ENCODE data around the gene LTN1.

Gene LTN1

DNA sequence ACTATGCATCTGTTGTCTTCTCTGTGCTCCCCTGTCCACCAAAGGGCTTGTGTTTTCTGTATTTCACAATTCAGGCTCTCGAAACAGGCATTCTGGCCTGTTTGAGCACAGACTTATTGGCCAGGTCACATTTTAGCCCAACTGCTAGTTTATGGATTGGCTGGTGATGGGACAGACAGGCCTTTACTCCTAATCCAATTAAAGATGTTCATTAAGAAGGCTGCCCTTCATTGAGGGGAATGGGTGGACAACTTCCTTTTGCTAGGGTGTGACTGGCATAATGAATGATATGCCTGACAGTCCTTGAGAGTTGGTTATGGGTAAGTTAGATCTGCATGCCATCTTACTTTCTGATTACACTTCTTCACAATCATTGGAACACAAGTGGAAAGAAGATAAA lies 86.4 kb downstream of the LTN1 start:
- no peaks in the 10 kb centered on the region for H3K36me3 ChIP-seq (ENCODE audit: insufficient read depth, low read length)
- no peak overlapping the region for H3K4me3 ChIP-seq (ENCODE audit: low read depth, low read length)
- no peaks in the 10 kb centered on the region for H3K79me2 ChIP-seq (ENCODE audit: control insufficient read depth, insufficient read depth, low read length, unreplicated experiment)
- H3K27me3 ChIP-seq (ENCODE audit: insufficient read depth, low read length) = no peaks in the 10 kb centered on the region
- H3K27ac ChIP-seq (ENCODE audit: low read depth, low read length) = no peak overlapping the region
- no peaks in the 10 kb centered on the region for H3K4me1 ChIP-seq (ENCODE audit: control insufficient read depth, insufficient read depth, low read length, unreplicated experiment)
- no peak overlapping the region for H2AFZ ChIP-seq (ENCODE audit: low read length, unreplicated experiment)

DNA sequence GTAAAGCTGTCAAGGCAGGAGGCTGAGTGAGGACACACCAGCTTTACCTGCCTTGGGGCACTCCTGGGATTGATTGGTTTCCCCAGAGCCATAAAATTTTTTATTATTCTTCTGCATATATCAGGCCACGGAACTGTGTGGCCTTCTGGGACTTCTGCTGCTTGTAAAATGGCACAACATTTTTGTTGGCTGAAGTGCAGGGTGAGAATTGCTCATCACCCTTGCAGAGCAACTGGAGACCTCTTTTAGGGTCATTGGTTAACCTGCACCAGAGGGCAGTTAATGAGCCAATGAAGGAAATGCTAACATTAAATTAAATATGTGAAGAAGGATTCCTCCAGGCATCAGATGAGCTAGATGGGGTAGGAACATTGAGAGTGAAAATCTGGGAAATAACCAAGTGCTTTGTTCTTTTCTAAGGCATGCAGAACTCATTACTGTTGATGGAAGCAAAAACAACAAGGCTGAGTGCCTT lies 87.7 kb downstream of the LTN1 start:
- Histone ChIP-seq H3K27ac (ENCODE audit: low read depth, low read length) (no peak overlapping the region), H3K36me3 (ENCODE audit: insufficient read depth, low read length) (no peaks in the 10 kb centered on the region)

DNA sequence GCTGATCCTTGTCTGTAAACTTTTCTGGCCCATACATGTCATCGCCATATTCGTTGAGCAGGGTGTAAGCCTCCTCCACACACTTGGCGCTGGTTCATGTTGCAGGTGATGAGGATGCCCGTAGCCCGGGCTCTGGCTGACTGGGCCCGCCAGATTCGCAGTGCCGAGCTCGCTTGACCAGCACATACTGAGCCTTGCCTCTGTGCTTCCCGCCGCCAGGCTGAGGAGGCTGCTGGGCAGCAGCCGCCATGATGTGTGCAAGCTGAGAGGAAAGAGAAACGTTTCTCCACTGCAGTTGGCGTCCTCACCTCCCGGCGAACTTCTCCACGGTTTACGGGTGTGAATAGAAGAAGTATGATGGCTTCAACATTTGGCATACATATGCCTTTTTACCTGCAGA lies 89.2 kb downstream of the LTN1 start:
- Histone ChIP-seq H3K36me3 (ENCODE audit: insufficient read depth, low read length) (no peaks in the 10 kb centered on the region), H3K79me2 (ENCODE audit: control insufficient read depth, insufficient read depth, low read length, unreplicated experiment) (no peaks in the 10 kb centered on the region), H3K27me3 (ENCODE audit: insufficient read depth, low read length) (no peaks in the 10 kb centered on the region), H3K4me3 (ENCODE audit: low read depth, low read length) (no peak overlapping the region), H2AFZ (ENCODE audit: low read length, unreplicated experiment) (no peak overlapping the region), H3K27ac (ENCODE audit: low read depth, low read length) (no peak overlapping the region), H3K4me1 (ENCODE audit: control insufficient read depth, insufficient read depth, low read length, unreplicated experiment) (peaks cover 12% of the 10 kb centered on the region)

More for the DNA sequence above, 87.7 kb downstream of the LTN1 start:
- Histone ChIP-seq H2AFZ (ENCODE audit: low read length, unreplicated experiment) (no peak overlapping the region), H3K79me2 (ENCODE audit: control insufficient read depth, insufficient read depth, low read length, unreplicated experiment) (no peaks in the 10 kb centered on the region), H3K4me1 (ENCODE audit: control insufficient read depth, insufficient read depth, low read length, unreplicated experiment) (no peaks in the 10 kb centered on the region), H3K4me3 (ENCODE audit: low read depth, low read length) (no peak overlapping the region), H3K27me3 (ENCODE audit: insufficient read depth, low read length) (no peaks in the 10 kb centered on the region)

DNA sequence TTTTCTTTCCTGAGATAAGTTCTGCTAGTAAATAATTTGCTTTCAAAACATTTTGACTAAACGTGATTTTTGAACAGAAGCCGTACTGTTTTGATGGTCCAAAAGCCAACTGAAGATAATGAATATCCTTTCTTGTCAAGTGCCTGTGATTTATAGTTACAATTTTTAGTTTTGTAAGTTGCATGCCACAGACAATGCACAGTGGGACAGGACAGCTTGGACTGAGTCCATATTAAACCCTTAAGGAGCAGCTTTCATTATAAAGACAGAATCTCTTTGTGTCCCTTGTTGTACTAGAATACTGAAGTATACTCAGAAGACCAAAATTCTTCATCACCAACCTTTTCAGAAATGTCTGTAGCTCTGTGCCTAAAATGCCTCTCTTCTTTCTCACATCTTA lies 92.2 kb downstream of the LTN1 start:
- Histone ChIP-seq H3K27ac (ENCODE audit: low read depth, low read length) (no peak overlapping the region), H3K4me3 (ENCODE audit: low read depth, low read length) (no peak overlapping the region), H3K27me3 (ENCODE audit: insufficient read depth, low read length) (no peaks in the 10 kb centered on the region), H3K4me1 (ENCODE audit: control insufficient read depth, insufficient read depth, low read length, unreplicated experiment) (peaks cover 12% of the 10 kb centered on the region), H3K36me3 (ENCODE audit: insufficient read depth, low read length) (no peaks in the 10 kb centered on the region), H3K79me2 (ENCODE audit: control insufficient read depth, insufficient read depth, low read length, unreplicated experiment) (no peaks in the 10 kb centered on the region), H2AFZ (ENCODE audit: low read length, unreplicated experiment) (no peak overlapping the region)

DNA sequence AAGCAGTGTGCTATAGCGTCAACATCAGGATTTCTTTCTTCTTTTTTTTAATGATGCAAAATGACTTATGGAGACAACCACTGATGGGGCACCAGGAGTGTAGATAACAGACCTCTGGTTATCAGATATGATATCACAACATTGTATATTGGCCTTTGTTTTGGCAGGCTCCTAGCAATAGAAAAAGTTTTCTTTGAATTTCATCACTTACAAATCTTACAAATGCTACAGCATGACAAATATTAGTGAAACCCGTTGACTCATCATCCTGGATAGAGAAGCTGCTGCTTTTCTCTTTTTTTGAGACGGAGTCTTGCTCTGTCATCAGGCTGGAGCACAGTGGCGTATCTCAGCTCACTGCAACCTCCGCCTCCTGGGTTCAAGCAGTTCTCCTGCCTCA lies 92.9 kb downstream of the LTN1 start:
- H3K27ac ChIP-seq (ENCODE audit: low read depth, low read length) = peak overlapping the region; percentile 42
- no peak overlapping the region for H3K4me3 ChIP-seq (ENCODE audit: low read depth, low read length)
- no peaks in the 10 kb centered on the region for H3K36me3 ChIP-seq (ENCODE audit: insufficient read depth, low read length)
- no peaks in the 10 kb centered on the region for H3K27me3 ChIP-seq (ENCODE audit: insufficient read depth, low read length)
- peaks cover 12% of the 10 kb centered on the region for H3K4me1 ChIP-seq (ENCODE audit: control insufficient read depth, insufficient read depth, low read length, unreplicated experiment)
- peak overlapping the region; percentile 35 for H2AFZ ChIP-seq (ENCODE audit: low read length, unreplicated experiment)
- H3K79me2 ChIP-seq (ENCODE audit: control insufficient read depth, insufficient read depth, low read length, unreplicated experiment) = no peaks in the 10 kb centered on the region

DNA sequence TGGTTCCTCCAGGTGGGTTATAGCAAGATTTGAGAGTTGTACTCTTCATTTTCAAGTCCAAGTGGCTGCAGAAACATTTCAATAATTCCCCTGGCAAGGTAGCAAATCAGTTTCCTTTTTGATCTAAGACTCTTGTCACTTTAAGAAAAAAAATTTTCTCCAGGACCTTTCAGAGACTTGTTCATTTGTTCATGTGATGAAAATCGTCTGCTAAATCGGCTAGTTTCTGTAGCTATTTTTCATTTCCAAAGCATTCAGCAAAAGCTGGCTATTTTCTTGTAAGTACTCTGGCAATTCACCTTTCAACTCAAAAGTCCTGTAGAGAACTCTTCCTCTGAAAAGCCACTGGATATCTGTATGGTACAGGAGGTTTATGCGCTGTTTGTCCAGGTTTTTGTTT lies 93.5 kb downstream of the LTN1 start:
- Histone ChIP-seq H3K27ac (ENCODE audit: low read depth, low read length) (peak overlapping the region; percentile 42), H3K4me1 (ENCODE audit: control insufficient read depth, insufficient read depth, low read length, unreplicated experiment) (peaks cover 12% of the 10 kb centered on the region), H3K36me3 (ENCODE audit: insufficient read depth, low read length) (no peaks in the 10 kb centered on the region), H2AFZ (ENCODE audit: low read length, unreplicated experiment) (peak overlapping the region; percentile 35), H3K79me2 (ENCODE audit: control insufficient read depth, insufficient read depth, low read length, unreplicated experiment) (no peaks in the 10 kb centered on the region), H3K27me3 (ENCODE audit: insufficient read depth, low read length) (no peaks in the 10 kb centered on the region), H3K4me3 (ENCODE audit: low read depth, low read length) (peak overlapping the region; percentile 16; the same call in 1 of the 2 replicates)

DNA sequence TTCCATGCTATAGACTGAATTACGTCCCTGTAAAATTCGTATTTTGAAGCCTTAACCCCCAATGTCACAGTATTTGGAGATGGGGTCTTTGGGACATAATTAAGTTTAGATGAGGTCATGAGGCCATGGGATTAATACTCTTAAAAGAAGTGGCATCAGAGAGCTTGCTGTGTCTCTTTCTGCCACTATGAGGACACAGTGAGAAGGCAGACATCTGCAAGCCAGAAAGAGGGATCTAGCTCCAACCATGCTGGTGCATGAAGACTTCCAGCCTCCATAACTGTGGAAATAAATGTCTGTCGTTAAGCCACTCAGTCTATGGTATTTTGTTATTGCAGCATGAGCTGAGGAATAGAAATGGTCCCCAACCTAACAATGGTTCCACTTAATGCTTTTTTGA lies 99.0 kb downstream of the LTN1 start:
- peaks cover 1% of the 10 kb centered on the region for H3K4me1 ChIP-seq (ENCODE audit: control insufficient read depth, insufficient read depth, low read length, unreplicated experiment)
- no peak overlapping the region for H3K27ac ChIP-seq (ENCODE audit: low read depth, low read length)
- no peaks in the 10 kb centered on the region for H3K36me3 ChIP-seq (ENCODE audit: insufficient read depth, low read length)
- no peaks in the 10 kb centered on the region for H3K27me3 ChIP-seq (ENCODE audit: insufficient read depth, low read length)
- H3K4me3 ChIP-seq (ENCODE audit: low read depth, low read length) = no peak overlapping the region
- no peak overlapping the region for H2AFZ ChIP-seq (ENCODE audit: low read length, unreplicated experiment)
- H3K79me2 ChIP-seq (ENCODE audit: control insufficient read depth, insufficient read depth, low read length, unreplicated experiment) = no peaks in the 10 kb centered on the region

DNA sequence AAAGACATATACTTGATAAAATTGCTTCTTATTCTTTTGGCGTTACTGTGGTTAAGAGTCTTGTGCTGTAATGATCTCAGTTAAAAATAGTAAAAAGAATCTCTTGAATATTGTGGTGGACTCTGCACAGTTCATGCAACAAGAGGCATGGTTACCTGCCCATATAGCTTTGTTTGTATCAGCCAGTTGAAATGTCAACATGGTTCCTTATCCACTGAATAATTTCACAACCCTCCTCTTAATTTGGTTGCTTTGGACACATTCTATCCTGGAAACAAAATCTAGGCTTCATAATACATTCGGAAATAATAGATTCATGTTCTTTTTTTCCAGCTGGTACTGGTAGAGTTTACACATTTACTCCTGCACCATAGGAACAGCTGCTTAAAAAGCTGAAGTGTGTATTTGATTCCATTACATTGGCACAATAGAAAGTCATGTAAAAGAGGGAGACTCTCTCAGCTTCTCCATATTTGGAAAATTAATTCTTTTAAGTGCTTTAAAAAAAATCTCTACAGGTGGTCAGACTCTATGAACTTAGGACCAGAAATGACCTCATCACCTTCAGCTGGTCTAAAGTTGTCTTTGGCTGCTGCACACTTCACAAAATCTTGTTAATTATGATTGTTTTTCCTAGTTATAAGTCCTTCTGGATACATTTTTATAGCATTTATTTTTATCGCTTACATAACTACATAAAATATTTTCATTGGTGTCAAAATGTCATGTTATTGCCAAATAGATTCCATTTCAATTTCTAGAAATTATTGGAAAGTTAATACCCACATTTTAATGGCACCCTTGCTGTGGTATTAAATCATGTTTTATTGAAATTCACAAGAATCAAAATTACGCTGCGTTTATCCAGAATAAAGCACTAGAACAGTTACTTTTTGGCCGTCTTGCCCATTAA lies 100.2 kb downstream of the LTN1 start:
- H3K4me3 ChIP-seq (ENCODE audit: low read depth, low read length) = no peak overlapping the region
- no peaks in the 10 kb centered on the region for H3K36me3 ChIP-seq (ENCODE audit: insufficient read depth, low read length)
- H3K27me3 ChIP-seq (ENCODE audit: insufficient read depth, low read length) = no peaks in the 10 kb centered on the region
- no peaks in the 10 kb centered on the region for H3K4me1 ChIP-seq (ENCODE audit: control insufficient read depth, insufficient read depth, low read length, unreplicated experiment)
- H3K79me2 ChIP-seq (ENCODE audit: control insufficient read depth, insufficient read depth, low read length, unreplicated experiment) = no peaks in the 10 kb centered on the region
- H2AFZ ChIP-seq (ENCODE audit: low read length, unreplicated experiment) = no peak overlapping the region
- H3K27ac ChIP-seq (ENCODE audit: low read depth, low read length) = no peak overlapping the region

DNA sequence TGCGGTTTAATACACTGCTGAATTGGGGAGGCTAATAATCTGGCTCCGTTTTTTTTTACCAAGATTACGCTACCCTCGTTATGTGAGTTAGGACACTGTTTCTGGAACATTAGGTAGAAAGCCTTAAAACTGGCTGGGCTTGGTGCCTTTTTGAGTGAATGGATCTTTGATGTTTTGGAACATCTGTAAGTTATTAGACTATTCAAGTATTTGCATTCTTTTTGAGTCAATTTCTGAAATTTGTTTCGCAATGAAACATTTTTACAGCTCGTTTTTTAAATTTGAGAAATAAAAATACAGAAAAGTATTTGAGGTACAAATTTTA lies 106.9 kb downstream of the LTN1 start:
- Histone ChIP-seq H3K27ac (ENCODE audit: low read depth, low read length) (peak overlapping the region; percentile 84), H3K4me3 (ENCODE audit: low read depth, low read length) (peak overlapping the region; percentile 80), H2AFZ (ENCODE audit: low read length, unreplicated experiment) (peak overlapping the region; percentile 76), H3K27me3 (ENCODE audit: insufficient read depth, low read length) (no peaks in the 10 kb centered on the region), H3K79me2 (ENCODE audit: control insufficient read depth, insufficient read depth, low read length, unreplicated experiment) (no peaks in the 10 kb centered on the region), H3K36me3 (ENCODE audit: insufficient read depth, low read length) (peaks cover 12% of the 10 kb centered on the region; the same call in 1 of the 2 replicates), H3K4me1 (ENCODE audit: control insufficient read depth, insufficient read depth, low read length, unreplicated experiment) (peaks cover 7% of the 10 kb centered on the region)

DNA sequence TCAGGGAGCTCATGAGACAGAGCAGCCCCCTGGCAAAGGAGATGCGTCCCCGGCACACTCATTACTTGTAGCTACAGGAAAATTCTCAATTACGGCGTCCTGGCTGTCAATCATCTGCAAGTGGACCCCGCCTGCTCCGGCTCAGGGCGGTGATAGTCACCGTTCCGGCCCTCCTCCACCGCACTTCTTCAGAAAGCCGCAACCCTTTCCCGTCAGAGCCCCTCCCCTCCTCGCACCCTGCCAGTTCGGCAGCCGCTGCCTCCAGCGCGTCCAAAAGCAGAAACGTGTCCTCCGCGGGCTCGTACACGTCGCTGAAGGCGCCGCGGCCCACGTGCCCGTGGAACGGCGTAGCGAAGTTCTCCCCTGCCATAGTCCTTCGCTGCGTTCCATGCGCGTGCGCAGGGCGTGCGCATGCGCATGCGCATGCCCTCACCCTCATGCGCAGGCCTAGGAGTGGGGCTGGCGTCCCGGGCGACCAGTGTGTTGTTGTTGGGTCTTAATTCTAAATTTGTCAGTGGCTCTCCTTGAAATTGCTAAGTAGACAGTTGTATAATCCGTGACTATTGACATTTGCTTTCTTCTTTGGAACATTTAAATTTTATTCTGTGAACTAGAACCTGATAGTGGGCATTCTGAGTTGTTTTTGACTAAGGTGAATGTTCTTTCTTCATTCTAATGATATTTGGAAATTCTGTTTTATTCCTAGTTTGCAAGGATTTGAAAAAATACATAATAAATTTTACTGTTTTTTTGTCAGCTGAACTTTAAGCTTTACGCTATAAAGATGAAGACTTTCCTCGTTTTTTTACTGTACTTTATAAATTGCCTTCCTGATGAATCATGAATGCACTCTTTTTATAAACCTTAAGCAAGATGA lies 107.5 kb downstream of the LTN1 start:
- peaks cover 12% of the 10 kb centered on the region; the same call in 1 of the 2 replicates for H3K36me3 ChIP-seq (ENCODE audit: insufficient read depth, low read length)

More for the DNA sequence above, 107.5 kb downstream of the LTN1 start:
- peak overlapping the region; percentile 76 for H2AFZ ChIP-seq (ENCODE audit: low read length, unreplicated experiment)
- H3K4me3 ChIP-seq (ENCODE audit: low read depth, low read length) = peak overlapping the region; percentile 80
- H3K79me2 ChIP-seq (ENCODE audit: control insufficient read depth, insufficient read depth, low read length, unreplicated experiment) = no peaks in the 10 kb centered on the region
- H3K4me1 ChIP-seq (ENCODE audit: control insufficient read depth, insufficient read depth, low read length, unreplicated experiment) = peaks cover 7% of the 10 kb centered on the region
- H3K27me3 ChIP-seq (ENCODE audit: insufficient read depth, low read length) = no peaks in the 10 kb centered on the region
- peak overlapping the region; percentile 84 for H3K27ac ChIP-seq (ENCODE audit: low read depth, low read length)
